ENCODE data around the gene CHIA.

GRCh38 chr1:111249960-111250359 is 40.7 kb upstream of the CHIA start:
- TF ChIP-seq CTCF (IDR thresholded peaks at IDR 0.05; ENCODE audit: low read length) (no peak), EZH2phosphoT487 (IDR thresholded peaks at IDR 0.05; ENCODE audit: low read length) (no peak), EZH2 (optimal IDR thresholded peaks at IDR 0.05; ENCODE audit: low read depth, low read length) (no peak)
